Measurements from ENCODE around the gene PLD5.
"Not testable (repeated sequence)": the region's sequence is repeated elsewhere in the genome, so short reads cannot be mapped to it uniquely, and the experiment has no call there.

PLD5 gene

DNA sequence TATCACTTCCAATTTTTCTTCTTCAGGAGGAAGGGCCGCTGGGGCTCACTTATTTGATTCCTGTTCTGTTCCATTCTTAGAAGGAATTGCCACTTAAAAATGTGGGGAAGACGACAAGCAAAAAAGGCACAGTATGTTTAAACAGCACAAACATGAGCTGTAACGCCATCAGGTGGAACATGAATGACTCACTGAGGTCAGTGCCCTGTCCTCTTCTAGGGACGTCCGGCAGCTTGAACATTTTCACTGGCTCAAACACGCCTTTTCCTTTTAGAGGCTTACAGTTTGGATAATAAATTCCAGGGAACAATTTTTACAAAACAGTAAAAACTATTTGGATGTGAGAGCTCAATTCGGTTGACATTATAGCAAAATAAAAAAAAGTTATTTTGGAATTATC, 260.1 kb downstream of the PLD5 start:
- not testable (repeated sequence) for DNase-seq

- DNase-seq, result no peak
These were observed 279.2 kb downstream of the PLD5 start for GRCh38 chr1:242245255-242245654.

- DNase-seq, result no peak
These were observed 281.0 kb downstream of the PLD5 start for GRCh38 chr1:242243472-242243871.

DNA sequence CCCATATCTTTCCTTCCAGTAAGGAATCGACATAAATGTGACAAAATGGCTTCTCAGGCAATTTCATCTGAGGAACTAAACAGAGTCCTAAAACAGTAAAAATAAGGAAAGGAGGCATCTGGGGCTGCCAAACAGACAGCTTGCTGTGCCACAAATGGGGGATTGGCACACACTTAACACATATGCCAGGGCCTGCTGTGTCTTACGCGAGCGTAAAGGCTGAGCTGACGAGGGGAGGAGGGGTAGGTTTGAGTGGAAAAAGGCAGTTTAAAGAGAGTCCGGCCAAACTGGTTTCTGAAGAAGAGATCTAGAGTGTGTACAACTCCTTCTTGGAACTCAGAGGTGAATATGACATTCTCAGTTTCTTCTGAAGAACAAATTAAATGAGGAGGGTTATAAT, 281.5 kb downstream of the PLD5 start:
- DNase-seq, result no peak

DNA sequence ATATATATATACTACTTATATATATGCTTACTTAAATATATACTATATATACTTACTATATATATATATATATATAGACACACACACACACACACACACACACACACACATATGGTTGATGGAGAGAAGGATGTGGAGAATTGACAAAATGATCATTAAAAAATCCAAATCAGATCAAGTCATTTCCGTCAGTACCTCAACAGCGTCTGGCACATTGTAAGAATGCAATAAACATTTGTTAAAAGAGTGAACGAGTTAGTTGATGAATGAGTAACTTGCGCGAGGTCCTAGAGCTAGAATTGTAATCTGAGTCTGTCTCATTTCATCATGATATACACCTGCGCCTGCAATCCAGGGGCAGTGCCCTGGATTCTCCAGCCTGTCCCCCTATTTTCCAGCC, 282.6 kb downstream of the PLD5 start:
- DNase-seq, result no peak

GRCh38 chr1:242240691-242241090, 283.8 kb downstream of the PLD5 start:
- DNase-seq, result no peak

GRCh38 chr1:242240077-242240476, 284.4 kb downstream of the PLD5 start:
- no peak for DNase-seq

DNA sequence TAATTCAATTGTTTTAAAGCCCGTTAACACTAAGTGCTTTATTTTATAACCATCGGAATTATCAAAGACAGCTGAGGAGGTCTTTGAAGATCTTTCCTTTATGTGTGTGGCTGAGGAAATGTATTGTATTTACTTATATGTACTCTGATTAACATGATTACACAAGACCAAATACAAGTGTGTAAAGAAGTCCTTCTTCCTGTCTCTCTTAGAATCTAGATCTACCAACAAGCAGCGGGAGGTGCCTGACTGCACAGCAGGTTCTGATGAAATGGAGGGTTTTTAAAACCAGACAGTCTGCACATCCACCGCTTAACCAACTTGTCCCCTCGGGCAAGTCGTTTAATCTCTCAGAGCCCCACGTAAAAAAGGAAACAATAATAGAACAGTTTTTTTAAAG, 285.1 kb downstream of the PLD5 start:
- no peak for DNase-seq

DNA sequence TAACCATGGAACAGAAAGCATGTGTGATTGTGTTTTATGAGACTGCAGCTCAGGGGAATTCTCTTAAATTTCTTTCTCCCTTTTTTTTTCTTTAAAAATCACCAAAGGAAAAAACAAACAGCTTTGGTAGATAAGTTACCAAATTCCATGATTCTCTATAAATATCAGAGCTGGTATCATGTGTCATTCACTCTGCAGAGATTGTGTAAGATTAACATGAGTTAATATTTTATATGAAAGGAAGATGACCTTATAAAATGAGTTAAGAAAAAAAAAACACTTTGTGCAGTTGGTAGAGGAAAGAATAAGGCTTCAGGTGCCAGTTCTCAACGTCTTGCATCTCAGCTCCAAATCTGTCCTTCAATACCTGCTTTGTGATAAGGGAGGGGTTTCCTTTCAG, 287.4 kb downstream of the PLD5 start:
- DNase-seq, result no peak

- DNase-seq, result no peak
These were observed 295.5 kb downstream of the PLD5 start for GRCh38 chr1:242228991-242229390.

DNA sequence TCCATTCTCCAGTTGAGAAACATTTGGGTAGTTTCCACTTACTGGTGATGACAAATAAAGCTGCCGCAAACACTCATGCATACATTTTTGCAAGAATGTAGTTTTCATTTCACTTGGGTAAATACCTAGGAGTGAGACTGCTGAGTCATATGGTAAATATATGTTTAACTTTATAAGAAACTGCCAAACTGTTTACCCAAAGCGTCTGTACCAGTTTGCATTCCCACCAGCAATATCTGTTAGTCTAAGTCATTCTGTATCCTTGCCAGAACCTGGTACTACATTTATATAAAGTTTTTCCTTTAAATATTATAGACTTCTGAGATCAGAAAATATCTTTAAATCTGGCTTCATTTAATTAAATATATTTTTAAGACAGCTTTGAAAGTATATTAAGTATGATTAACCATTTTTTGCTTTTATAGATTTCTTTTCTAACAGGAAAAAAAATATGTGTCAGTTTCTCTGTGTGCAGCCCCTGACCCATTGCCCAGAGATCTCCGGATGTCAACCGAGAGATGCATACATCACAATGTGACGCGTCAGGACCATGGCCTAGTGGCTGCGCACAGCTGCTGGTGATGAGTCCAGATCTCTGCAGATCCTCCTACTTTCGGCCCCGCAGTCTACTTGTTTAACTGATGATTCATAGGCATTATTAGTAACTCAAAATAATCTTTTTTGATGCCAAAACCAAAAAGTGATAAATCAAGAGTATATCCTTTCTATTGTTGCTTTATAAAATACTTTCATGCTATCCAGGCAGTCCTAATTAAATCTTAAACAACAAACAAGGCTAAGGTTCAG, 298.5 kb downstream of the PLD5 start:
- DNase-seq, result no peak

DNA sequence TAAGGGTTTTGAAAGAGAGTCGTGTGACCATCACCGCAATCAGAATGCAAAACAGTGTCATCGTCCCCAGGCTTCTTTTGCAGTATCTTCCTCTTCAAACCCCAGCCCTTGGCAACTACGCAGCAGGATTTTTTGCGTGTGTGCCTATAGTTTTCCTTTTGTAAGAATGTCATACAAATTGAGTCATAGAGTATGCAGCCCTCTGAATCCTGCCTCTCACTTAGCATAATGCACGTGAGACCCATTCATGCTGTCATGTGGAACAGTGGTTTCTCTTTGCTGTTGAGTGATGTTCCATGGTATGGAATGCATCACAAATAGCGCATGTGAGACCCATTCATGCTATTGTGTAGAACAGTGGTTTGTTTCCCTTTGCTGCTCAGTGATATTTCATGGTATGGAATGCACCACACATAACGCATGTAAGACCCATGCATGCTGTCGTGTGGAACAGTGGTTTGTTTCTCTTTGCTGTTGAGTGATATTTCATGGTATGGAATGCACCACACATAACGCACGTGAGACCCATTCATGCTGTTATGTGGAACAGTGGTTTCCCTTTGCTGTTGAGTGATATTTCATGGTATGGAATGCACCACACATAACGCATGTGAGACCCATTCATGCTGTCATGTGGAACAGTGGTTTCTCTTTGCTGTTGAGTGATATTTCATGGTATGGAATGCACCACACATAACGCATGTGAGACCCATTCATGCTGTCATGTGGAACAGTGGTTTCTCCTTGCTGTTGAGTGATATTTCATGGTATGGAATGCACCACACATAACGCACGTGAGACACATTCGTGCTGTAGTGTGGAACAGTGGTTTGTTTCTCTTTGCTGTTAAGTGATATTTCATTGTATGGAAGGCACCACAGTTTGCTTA, 299.4 kb downstream of the PLD5 start:
- not testable (repeated sequence) for DNase-seq

GRCh38 chr1:242224461-242224860, 300.0 kb downstream of the PLD5 start:
- no peak for DNase-seq

- DNase-seq, result no peak
These were observed 304.6 kb downstream of the PLD5 start for GRCh38 chr1:242219905-242220304.

- no peak for DNase-seq
These were observed 305.1 kb downstream of the PLD5 start for GRCh38 chr1:242219298-242219901.

DNA sequence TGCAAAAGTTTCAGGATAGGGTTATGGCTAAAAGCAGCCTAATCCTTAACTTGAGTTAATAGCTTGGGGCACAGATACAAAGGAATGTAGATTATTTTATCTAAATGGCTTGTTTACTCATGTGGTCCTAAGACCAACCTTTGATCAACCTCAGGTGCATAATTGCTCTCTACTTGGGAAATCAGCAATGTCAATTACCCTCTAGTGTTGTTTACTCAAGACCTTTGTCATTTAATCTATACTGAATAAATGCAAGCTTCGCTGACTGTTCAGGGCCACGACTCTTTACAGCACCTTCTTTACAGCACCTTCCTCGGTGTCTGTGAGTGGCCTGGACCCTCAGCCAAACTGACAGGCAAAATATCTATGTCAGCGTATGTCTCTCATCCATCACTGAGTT, 308.1 kb downstream of the PLD5 start:
- DNase-seq, result no peak

DNA sequence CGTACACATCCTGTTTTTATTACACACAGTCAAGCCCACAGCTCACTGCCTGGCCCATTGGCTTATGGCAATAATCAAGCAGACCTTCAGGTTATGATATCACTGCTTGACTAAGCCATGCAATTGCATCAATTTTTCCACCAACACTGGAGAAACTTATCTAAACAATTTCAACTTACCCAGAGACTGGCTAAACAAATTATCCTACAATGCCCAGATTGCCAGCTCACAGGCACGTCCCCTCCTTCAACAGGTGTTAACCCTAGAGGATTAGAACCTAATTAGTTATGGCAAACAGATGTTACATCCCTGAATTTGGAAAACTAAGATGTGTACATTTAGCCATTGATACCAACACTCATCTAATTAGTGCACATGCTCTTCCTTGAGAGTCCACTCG, 310.0 kb downstream of the PLD5 start:
- DNase-seq, result not testable (repeated sequence)

DNA sequence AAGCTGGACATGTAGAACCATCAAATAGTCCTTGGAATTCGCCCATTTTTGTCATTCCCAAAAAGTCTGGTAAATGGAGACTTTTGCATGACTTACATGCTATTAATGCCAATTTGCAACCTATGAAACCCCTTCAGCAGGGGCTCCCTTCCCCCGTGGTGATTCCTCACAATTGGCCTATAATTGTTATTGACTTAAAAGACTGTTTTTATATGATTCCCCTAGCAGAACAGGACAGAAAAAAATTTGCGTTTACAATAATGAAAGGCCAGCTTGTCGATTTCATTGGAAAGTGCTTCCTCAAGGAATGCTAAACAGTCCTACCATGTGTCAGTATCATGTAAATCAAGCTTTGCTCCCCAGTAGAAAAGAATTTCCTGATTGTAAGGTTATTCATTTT, 311.5 kb downstream of the PLD5 start:
- not testable (repeated sequence) for DNase-seq

- no peak for DNase-seq
These were observed 312.1 kb downstream of the PLD5 start for GRCh38 chr1:242212401-242212800.

DNA sequence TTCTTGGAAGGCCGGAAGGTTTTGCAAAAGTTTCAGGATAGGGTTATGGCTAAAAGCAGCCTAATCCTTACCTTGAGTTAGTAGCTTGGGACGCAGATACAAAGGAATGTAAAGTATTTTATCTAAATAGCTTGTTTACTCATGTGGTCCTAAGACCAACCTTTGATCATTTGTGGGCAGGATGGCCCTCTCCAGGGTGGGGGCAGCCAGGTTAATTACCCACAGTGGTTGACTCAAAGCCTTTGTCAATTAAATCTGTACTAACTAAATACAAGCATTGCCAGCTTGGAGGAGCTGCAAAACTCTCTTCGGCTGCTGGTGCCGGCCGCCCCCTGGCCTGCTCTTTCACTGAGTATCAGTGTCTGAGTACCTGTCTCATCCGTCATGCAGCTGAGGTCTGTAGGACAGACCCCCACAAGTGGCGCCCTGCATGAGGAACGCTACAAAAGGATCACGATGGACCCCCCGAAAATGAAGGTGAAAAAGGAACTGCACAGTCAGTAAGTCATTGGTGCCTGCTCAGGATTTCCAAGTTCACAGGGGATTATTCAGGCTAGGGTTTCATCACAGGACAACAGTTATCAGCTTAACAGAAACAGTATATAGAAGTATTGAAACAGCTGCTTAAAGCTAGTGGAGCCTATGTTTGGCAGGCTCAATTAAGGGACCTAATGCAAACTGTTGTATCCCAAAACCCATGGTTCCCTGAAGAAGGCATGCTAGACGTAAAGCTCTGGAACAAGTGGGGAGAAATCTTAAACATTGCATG, 313.1 kb downstream of the PLD5 start:
- DNase-seq, result no peak

DNA sequence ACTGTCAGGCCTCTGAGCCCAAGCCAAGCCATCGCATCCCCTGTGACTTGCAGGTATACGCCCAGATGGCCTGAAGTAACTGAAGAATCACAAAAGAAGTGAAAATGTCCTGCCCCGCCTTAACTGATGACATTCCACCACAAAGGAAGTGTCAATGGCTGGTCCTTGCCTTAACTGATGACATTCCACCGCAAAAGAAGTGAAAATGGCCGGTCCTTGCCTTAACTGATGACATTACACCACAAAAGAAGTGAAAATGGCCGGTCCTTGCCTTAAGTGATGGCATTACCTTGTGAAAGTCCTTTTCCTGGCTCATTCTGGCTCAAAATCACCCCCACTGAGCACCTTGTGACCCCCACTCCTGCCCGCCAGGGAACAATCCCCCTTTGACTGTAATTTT, 314.2 kb downstream of the PLD5 start:
- not testable (repeated sequence) for DNase-seq

GRCh38 chr1:242209063-242209462, 315.4 kb downstream of the PLD5 start:
- DNase-seq, result no peak

DNA sequence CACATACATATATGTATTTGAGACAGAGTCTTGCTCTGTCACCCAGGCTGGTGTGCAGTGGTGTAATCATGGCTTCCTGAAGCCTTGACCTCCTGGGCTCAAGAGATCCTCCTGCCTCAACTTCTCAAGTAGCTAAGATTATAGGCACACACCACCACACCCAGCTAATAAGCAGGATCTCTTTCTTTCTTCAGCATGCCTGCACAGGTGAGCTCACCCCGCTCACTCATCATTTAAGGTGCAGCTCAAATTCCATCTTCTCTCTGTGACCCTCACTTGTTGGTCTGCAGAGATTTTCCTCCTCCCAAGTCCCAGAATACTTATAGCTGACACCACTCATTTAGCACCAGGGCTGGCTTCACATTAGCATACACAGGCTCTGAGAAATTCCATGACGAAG, 316.5 kb downstream of the PLD5 start:
- no peak for DNase-seq
